Activated T-cell treated with anti-CD3 and anti-CD28 coated beads for 24 hours (primary cell): ENCODE data around the gene ARFGAP3.

Source experiments
- DNase-seq: peaks from one replicate; pipeline ENCODE4 v3.0.0-alpha.2; 2020; ENCODE audit warnings: low read depth

ARFGAP3 gene

DNA sequence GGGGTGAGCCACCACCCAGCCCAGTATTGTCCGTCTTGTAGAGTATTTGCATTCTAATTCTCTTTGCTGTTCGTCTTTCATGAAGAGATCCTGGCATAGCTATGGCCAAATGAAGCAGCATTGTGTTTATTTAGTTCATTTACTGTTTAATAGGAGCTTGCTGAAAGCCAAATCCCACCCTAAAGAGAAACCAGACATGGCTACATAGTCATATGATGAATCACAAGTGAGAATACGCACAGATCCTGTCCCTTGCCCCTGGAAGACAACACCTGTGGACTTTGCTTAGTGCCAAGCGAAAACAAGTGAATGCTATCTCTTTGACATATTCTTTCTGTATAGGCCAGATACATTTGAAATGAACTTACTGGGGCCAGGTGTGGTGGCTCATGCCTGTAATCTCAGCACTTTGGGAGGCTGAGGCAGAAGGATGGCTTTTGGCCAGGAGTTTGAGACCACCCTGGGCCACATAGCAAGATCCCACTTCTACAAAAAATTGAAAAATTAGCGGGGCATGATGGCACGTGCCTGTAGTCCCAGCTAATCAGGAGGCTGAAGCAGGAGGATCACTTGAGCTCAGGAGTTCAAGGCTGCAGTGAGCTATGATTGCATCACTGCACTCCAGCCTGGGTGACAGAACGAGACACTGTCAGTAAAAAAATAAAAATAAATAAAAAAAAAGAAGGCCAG is 5.1 kb upstream of the ARFGAP3 start:
- DNase-seq, result no peak

DNA sequence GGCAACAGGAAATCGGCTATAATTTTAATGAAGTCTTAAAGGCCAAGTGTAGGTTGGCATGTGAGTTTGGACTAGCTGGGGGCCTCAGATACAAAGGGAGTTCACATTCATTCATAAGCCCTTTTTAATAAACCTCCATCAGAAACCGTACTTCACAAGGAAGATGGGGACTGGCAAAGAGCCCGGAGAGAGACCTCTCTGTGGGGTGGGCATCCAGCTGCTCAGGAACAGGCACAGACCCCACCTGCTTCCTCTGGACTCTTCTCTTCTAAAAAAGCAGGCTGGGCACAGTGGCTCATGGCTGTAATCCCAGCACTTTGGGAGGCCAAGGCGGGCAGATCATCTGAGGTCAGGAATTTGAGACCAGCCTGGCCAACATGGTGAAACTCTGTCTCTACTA is 3.9 kb upstream of the ARFGAP3 start:
- DNase-seq, result no peak

DNA sequence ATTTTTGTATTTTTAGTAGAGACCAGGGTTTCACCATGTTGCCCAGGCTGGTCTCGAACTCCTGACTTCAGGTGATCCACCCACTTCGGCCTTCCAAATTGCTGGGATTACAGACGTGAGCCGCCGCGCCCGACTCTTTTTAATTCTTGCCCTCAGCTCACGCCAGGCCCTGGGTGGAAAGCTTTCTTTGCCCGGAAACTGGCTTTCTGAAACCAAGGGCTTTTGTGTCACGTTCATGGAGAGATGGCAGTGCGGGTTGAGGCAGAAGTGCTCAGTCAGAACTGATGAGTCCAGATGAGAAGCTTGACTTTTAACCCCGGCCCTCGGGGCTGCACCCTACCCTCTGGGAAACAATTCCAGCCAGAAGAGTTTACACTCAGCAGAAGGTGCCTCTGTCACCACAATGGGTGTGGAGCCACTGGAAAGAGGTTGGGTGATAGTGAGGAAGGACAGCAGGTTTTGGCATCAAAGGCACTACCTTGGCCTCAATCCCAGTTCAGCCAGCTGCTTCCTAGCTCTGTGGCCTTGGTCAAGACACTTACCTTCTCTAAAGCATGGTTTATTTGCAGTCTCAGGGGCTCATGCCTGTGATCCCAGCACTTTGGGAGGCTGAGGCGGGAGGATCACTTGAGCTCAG is 890 bp upstream of the ARFGAP3 start:
- no peak for DNase-seq

DNA sequence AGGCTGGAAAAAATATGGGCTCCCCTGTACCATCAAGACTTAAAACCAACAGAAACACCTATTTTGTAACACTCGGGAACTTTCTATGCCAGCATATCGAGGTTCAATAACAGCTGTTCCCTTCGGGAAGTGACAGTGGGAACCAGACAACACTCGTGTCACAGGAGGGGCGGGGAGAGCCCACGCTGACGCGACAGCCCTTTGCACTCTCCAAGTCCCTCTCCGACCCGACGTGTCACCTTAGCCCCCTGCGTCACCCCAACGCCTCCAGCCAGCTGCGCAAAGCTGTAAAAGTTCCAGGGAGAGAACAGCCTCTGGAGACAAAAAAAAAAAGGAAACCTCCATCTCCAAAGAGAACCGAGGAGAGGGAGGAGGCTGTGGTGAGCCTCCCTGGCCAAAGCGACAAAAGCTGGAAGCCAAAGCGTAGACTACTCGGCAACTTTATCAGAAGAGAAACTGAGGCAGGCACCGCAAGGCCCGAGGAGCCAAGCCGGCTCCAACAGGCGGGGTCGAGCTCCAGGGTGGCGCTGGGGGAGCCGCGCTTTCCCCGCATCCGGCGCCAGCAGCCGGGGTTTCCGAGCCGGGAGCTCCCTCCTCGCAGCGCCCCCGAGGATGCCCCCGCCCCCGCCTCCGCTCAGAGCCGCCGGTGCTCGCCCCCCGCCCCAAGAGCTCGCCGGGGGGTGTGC is 751 bp downstream of the ARFGAP3 start:
- DNase-seq, result peak; percentile 23

DNA sequence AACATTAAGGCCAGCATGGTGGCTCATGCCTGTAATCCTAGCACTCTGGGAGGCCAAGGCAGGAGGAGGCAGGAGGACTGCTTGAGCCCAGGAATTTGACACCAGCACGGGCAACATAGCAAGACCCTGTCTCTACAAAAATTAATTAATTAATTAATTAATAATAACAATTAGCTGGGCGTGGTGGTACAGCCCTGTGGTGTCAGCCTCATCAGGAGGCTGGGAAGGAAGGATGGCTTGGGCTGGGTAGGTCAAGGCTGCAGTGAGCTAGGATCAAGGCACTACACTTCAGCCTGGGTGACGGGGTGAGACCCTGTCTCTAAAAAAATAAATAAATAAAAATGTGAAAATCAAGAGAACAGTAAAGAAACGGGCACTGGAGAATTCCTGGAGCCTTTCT is 1.4 kb downstream of the ARFGAP3 start:
- no peak for DNase-seq

DNA sequence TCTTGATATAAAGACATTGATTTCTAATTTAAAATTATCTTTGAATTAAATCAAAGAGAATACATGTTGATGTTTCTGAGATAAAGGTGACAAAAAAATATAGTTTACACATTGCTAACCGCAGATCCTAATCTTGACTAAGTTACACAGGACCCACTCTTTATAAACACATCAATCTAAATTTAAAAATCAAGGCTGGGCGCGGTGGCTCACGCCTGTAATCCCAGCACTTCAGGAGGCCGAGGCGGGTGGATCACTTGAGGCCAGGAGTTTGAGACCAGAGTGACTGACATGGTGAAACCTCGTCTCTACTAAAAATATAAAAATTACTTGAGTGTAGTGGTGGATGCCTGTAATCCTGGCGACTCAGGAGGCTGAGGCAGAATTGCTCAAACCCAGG is 1.9 kb downstream of the ARFGAP3 start:
- DNase-seq, result no peak

DNA sequence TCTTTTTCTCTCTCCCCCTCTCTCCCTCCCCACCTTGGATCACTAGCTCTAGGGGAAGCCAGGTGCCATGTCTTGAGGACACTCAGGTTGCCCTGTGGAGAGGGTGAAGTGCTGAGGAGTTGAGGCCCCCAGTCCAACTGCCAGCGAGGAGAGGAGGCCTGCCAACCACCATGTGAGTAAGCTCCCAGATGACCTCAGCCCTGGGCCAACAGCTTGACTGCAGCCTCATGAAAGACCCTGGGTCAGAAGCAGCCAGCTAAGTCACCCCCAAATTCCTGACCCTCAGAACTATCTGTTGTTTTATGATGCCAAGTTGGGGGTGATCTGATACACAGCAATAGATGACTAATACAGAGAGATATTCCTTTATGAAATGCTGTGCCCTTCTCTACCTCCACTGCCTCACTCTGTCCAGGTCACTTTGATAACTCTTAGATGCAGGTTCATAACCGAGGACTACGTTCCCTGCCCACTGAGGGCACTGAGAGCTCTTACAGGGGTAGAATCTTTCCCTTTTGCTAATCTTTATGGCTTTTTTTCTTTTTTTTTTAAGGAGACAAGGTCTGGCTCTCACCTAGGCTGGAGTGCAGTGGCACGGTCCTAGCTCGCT is 8.0 kb downstream of the ARFGAP3 start:
- no peak for DNase-seq

DNA sequence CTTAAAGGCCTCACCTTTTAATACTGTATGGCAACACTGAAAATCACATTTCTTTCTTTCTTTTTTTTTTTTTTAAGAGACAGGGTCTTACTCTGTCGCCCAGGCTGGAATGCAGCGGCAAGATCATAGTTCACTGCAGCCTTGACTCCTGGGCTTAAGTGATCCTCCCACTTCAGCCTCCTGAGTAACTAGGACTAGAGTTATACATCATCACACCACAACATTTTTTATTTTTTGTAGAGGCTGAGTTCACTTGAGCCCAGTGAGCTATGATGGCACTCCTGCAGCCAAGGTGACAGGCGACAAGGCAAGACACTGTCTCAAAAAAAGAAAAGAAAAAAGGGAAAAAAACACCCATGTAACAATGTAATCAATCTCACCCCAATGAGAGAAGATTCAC is 10.0 kb downstream of the ARFGAP3 start:
- DNase-seq, result no peak

DNA sequence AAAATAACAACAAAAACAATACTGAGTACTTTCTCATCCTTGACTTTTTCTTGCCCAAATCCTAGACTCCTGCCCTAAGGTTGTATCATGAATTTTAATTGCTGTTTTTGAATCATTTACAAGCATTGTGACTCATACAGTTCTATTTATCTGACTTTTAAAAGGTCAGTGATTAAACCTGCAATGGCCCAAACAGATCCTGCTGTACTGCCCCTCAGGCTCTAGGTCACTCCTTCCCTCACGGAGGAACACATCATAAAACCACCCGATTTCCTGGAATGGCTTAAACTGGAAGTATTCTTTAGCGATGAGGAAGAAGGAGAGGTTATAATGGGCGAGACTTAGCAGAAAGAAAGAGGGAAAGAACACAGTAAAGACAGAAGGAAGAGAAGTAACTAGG is 12.3 kb downstream of the ARFGAP3 start:
- DNase-seq, result no peak

DNA sequence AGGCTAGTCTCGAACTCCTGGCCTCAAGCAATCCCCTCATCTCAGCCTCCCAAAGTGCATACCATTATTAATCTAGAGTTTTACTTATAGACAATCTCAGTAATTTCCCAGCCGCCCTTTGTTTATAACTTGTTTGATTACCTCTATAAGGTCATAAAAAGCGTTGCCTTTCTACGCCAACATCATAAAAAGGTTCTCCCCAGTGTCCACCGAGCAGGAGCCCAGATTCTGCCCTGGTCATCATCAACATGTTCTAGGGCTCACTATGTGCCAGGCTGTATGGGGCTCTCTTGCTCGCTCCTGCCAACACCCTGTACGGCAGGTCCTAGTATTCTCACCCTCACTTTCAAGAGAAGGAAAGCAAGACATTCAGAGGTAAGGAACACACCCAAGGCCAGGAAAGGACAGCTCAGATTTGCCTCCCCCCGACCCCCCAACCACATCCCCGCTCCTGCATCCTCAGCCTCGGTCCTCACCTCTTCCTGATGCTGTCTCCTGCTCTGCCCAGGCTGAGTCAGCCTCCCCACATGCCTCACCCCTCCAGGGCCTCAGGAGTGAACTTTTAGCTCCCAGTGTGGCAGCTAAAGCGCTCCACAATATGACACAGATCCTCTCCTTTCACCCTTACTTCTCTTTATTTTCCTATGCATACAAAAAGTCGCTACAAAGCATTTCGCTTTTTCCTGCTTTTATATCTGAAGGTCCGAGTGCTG is 14.3 kb downstream of the ARFGAP3 start:
- no peak for DNase-seq

DNA sequence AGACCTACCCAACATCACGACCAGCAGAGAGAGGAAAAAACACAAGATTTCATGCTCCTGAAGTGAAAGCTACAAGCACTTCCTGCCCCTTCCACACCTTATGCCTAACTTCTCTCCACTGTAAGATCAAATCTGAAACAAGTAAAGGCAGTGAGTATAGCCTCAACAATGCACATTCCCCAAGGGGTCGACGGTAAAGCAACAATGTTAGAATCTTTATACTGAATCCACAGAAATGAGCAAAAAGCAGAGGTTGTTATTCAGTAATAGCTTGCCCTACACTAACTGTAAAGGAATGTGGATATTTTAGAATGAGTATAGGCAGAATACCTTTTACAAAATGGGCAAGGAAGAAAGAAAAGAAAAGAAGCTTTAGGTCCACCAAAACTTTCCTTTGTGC is 15.6 kb downstream of the ARFGAP3 start:
- no peak for DNase-seq

DNA sequence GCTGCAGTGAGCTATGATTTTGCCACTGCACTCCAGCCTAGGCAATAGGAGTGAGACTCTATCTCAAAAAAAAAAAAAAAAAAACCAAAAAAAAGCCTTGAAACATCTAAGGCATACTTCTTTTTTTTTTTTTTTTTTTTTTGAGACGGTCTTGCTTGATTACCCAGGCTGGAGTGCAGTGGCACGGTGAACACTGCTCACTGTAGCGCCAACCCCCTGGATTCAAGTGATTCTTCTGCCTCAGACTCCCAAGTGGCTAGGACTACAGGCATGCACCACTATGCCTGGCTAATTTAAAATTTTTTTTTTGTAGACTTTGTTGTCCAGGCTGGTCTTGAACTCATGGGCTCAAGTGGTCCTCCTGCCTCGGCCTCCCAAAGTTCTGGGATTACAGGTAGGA is 19.5 kb downstream of the ARFGAP3 start:
- no peak for DNase-seq

DNA sequence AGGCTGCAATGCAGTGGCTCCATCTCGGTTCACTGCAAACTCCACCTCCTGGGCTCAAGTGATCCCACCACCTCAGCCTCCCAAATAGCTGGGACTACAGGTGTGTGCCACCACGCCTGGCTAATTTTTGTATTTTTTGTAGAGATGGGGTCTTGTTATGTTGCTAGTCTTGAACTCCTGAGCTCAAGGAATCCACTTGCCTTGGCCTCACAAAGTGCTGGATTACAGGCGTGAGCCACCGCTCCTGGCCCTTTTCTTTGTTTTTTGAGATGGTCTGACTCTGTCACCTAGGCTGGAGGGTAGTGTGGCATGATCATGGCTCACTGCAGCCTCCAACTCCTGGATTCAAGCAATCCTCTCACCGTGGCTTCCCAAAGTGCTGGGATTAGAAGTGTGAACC is 21.0 kb downstream of the ARFGAP3 start:
- DNase-seq, result no peak

DNA sequence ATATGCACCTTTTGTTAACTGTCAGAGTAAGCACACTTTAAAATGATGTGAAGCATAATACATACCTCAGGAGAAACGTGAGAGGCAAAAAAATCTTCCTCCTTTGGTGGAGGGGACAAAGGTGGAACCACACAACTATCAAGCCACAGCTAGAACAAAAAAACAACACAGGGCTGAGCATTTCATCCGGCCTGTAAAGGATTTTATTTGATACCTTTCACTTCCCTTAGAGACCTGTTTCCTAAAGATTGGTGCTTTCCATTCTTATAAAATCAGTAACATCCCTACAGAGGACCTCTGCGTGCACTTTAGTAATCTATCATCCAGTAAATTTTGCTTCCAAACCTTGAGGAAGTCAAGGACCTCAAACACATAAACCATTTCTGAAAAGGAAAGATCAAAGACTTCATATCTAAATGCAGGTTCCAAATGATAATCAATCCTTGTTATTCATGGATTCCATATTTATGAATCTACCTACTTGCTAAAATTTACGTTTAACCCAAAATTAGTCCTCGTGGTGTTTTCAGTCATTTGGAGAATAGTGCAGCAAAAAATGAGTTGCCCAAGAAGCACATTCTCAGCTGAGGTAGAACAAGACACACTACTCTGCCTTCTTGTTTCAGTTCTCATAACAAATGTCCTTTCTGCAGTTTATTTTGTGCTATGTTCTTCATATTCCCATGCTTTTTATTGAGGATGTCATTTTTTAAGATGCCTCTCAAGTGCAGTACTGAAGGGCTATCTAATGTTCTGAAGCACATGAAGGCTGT is 22.7 kb downstream of the ARFGAP3 start:
- DNase-seq, result no peak

DNA sequence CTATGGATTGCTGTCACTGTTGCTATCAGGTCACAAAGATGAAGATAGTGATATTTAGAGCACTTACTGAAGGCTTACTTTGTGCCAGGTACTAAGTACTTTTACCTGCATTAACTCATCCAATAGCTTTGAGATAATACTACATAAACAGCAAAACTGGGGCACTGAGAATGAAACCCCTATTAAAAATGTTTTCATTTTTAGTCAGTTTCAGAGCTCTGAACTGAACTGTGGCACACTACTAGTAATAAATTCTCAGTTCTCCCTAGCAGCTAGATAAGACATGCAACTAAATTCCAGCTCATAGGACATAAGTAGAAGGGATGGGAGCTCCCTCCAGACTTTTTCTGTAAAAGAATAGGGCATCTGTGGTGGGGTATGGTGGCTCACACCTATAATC is 24.0 kb downstream of the ARFGAP3 start:
- no peak for DNase-seq

DNA sequence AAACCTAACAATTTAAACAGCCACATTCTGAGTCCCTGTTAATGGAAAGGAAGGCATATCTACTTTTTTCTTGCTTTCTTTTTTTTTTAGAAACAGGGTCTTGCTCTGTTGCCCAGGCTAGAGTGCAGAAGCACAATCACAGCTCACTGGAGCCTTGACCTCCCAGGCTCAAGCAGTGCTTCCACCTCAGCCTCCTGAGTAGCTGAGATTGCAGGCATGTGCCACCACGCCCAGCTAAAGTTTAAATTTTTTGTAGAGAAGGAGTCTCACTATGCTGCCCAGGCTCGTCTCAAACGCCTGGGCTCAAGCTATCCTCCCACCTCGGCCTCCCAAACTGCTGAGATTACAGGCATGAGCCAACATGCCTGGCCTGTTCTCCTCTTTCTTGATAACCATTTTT is 25.4 kb downstream of the ARFGAP3 start:
- DNase-seq, result no peak

DNA sequence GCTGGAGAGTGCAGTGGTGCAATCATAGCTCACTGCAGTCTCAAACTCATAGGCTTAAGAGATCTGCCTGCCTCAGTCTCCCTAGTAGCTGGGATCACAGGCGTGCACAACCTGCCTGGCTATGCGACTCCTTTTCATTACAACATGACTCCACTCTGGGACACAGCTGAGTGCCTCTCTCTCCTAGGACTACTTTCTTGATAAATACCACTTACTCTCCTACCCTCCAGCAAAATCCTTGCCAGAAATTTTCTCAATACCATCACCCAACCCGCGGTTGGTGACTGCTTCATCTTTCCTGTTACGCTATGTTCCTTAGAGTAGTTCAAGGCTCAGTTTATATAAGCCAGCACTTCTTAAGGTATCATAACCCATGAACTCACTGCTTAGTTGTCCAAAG is 26.9 kb downstream of the ARFGAP3 start:
- no peak for DNase-seq

DNA sequence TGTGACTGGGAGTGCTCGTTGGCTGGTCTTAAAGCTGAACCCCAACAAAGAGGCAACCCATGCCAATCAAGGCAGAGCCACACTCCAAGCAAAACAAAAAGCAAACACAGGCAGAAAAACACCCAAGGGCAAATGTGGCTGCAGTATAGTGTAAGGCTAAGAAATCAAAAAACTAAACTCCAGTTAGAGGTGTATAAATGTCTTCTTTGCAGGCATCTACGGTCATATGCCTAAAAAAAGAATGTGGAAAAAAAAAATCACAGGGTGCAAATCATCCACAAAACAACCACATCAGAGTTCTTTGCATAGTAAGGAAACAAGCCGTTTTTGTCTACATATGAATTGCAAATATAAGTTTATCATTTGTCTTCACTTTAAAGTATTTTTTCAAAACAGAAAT is 27.8 kb downstream of the ARFGAP3 start:
- DNase-seq, result no peak

DNA sequence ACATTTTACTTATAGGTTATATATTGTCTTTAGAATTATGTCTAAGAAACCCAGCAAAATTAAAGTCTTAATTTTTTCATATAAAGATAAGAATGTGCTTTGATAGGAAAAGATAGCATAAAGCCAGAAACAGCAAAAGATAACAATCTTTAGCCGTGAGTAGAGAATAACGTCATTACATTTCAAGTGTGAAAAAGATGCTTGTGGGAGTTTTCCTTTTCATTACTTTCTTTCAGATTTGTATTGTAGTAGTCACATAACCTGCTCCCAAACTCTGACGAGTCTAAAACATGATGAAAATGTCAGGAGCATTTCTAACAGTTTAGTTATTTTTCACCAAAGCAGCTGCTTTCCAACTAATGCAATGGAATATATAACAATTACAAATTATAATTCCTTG is 31.3 kb downstream of the ARFGAP3 start:
- DNase-seq, result no peak

DNA sequence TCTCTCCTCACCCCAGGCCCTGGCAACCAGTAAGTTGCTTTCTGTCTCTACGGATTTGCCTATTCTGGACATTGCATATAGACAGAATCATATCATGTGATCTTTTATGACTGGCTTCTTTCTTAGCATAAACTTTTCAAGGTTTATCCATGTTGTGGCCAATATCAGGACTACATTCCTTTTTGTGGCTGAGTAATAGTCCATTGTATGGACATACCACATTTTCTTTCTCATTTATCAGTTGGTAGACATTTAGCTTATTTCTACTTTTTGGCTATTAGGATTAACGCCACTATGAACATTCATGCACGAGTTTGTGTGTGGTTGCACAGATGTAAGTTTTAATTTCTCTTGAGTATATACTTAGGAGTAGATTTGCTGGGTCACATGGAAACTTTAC is 35.7 kb downstream of the ARFGAP3 start:
- DNase-seq, result no peak

DNA sequence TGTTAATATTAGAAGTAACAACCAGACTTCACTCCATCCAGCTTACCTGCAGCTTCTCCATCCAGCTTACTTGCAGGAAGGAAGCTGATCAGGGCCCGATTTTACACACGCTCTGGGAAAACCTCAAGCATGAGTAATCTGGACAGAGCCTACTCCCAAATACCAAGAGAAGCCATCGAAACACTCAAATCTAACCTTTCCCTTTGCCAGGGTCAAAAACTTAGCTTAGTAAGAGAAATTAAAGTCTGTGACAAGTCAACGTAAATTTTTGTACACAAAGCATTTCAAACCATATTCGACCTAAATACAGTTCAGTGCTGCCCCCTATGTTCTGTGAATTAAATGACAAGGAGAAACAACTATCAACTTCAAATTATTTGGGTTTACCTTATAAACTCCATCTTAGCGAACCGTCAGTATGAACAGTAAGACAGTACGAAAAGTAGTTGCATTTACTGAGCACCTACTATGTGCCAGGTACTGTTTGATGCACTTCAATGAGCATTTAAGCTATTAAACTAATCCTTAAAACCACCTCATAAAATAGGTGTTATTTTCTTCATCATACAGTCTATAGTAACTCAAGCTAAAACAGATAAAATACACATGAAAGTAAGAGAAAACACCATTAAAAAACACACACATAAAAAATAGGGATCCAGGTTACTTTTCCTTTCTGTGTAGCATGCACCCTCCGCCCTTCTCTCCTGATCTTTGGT is 36.9 kb downstream of the ARFGAP3 start:
- no peak for DNase-seq
